Measurements from ENCODE around the gene KDM5A. TPM values are rescaled to one million over a fixed set of nuclear protein-coding genes. Genes with fewer than 3 reads are reported as not detected.

The KDM5A gene
- total RNA-seq, 1 donor, result 71.4 TPM

- DNase-seq (ENCODE audit: low read depth in 2 of 3, low spot score in 2 of 3), result no peak
Observed at GRCh38 chr12:275812-276211, 113.3 kb downstream of the KDM5A start.

- DNase-seq (ENCODE audit: low read depth in 2 of 3, low spot score in 2 of 3), result no peak
Observed at GRCh38 chr12:273382-273781, 115.7 kb downstream of the KDM5A start.

- DNase-seq (ENCODE audit: low read depth in 2 of 3, low spot score in 2 of 3), result no peak
Observed at GRCh38 chr12:272942-273341, 116.2 kb downstream of the KDM5A start.

GRCh38 chr12:271161-271560 is 118.0 kb downstream of the KDM5A start:
- no peak for DNase-seq (ENCODE audit: low read depth in 2 of 3, low spot score in 2 of 3)

GRCh38 chr12:269191-269590 is 119.9 kb downstream of the KDM5A start:
- DNase-seq (ENCODE audit: low read depth in 2 of 3, low spot score in 2 of 3), result no peak

- DNase-seq (ENCODE audit: low read depth in 2 of 3, low spot score in 2 of 3), result no peak
Observed at GRCh38 chr12:268483-268840, 120.7 kb downstream of the KDM5A start.

- no peak for DNase-seq (ENCODE audit: low read depth in 2 of 3, low spot score in 2 of 3)
Observed at GRCh38 chr12:267581-268482, 121.3 kb downstream of the KDM5A start.

- no peak for DNase-seq (ENCODE audit: low read depth in 2 of 3, low spot score in 2 of 3)
Observed at GRCh38 chr12:265096-265495, 124.0 kb downstream of the KDM5A start.

GRCh38 chr12:264269-264668 is 124.9 kb downstream of the KDM5A start:
- DNase-seq (ENCODE audit: low read depth in 2 of 3, low spot score in 2 of 3), result no peak

- DNase-seq (ENCODE audit: low read depth in 2 of 3, low spot score in 2 of 3), result no peak
Observed at GRCh38 chr12:263574-263973, 125.5 kb downstream of the KDM5A start.

- DNase-seq (ENCODE audit: low read depth in 2 of 3, low spot score in 2 of 3), result no peak
Observed at GRCh38 chr12:262817-263216, 126.3 kb downstream of the KDM5A start, which contains the start of gene SLC6A13. Gene SLC6A13, minus strand, starts transcription at chr12:262836. Its CDS starts 2,784 bp downstream, at chr12:260052.

- DNase-seq (ENCODE audit: low read depth in 2 of 3, low spot score in 2 of 3), result no peak
Observed at GRCh38 chr12:262113-262512, 127.0 kb downstream of the KDM5A start.

- no peak for DNase-seq (ENCODE audit: low read depth in 2 of 3, low spot score in 2 of 3)
Observed at GRCh38 chr12:257521-258321, 131.4 kb downstream of the KDM5A start.

- no peak for DNase-seq (ENCODE audit: low read depth in 2 of 3, low spot score in 2 of 3)
Observed at GRCh38 chr12:256958-257357, 132.2 kb downstream of the KDM5A start.

- no peak for DNase-seq (ENCODE audit: low read depth in 2 of 3, low spot score in 2 of 3)
Observed at GRCh38 chr12:256225-256624, 132.9 kb downstream of the KDM5A start.

- no peak for DNase-seq (ENCODE audit: low read depth in 2 of 3, low spot score in 2 of 3)
Observed at GRCh38 chr12:254912-255311, 134.2 kb downstream of the KDM5A start.

GRCh38 chr12:254039-254438 is 135.1 kb downstream of the KDM5A start:
- DNase-seq (ENCODE audit: low read depth in 2 of 3, low spot score in 2 of 3), result no peak

GRCh38 chr12:253116-253831 is 135.8 kb downstream of the KDM5A start:
- DNase-seq (ENCODE audit: low read depth in 2 of 3, low spot score in 2 of 3), result no peak

- no peak for DNase-seq (ENCODE audit: low read depth in 2 of 3, low spot score in 2 of 3)
Observed at GRCh38 chr12:252636-253035, 136.5 kb downstream of the KDM5A start.

GRCh38 chr12:247271-247670 is 141.8 kb downstream of the KDM5A start:
- DNase-seq (ENCODE audit: low read depth in 2 of 3, low spot score in 2 of 3), result peak in 2 of 3 donors; percentile 5 to 52

- DNase-seq (ENCODE audit: low read depth in 2 of 3, low spot score in 2 of 3), result no peak
Observed at GRCh38 chr12:243381-243780, 145.7 kb downstream of the KDM5A start.
